Type B pancreatic cell (in vitro differentiated cells): ENCODE results near the gene CDCA3. TPM values are rescaled to one million over a fixed set of nuclear protein-coding genes. Genes with fewer than 3 reads are reported as not detected.
A peak's percentile ranks its signal among the peaks of the same experiment; 100 is the strongest.

Experiments
- DNase-seq: peaks from one replicate; pipeline ENCODE4 v3.0.0; 2021; ENCODE audit warnings: mixed read lengths; ENCODE audit not compliant: unreplicated experiment; ENCODE audit errors: extremely low spot score
- H3K27ac Mint-ChIP-seq: 2 replicates; pipeline ENCODE4 v1.8.0; 2021; ENCODE audit warnings: mild to moderate bottlenecking, mixed read lengths
- H3K27me3 Mint-ChIP-seq: 2 replicates; pipeline ENCODE4 v1.8.0; 2021; ENCODE audit warnings: mixed read lengths
- H3K36me3 Mint-ChIP-seq: 2 replicates; pipeline ENCODE4 v1.8.0; 2021; ENCODE audit warnings: mixed read lengths
- H3K4me1 Mint-ChIP-seq: one replicate; pipeline ENCODE4 v1.8.0; 2021; ENCODE audit warnings: mixed read lengths; ENCODE audit not compliant: unreplicated experiment
- H3K4me3 Mint-ChIP-seq: 2 replicates; pipeline ENCODE4 v1.8.0; 2021; ENCODE audit warnings: mild to moderate bottlenecking, mixed read lengths
- H3K9me3 Mint-ChIP-seq: 2 replicates; pipeline ENCODE4 v1.8.0; 2021; ENCODE audit warnings: mixed read lengths
- total RNA-seq: library from RNA; stranded (reverse); gene quantifications from 2 replicates; pipeline ENCODE4 v1.2.1, GENCODE V29; 2021; ENCODE audit warnings: low replicate concordance
- TF ChIP-seq, protein P1 (sequence below): fragments of 200-600 bp; sonication (generic); conservative IDR thresholded peaks from 2 replicates; pipeline ENCODE4 v1.5.0; 2021; ENCODE audit warnings: antibody characterized with exemption, mild to moderate bottlenecking

The CDCA3 gene
- total RNA-seq, 1 donor from 2014 or later, result 33.5 TPM

DNA sequence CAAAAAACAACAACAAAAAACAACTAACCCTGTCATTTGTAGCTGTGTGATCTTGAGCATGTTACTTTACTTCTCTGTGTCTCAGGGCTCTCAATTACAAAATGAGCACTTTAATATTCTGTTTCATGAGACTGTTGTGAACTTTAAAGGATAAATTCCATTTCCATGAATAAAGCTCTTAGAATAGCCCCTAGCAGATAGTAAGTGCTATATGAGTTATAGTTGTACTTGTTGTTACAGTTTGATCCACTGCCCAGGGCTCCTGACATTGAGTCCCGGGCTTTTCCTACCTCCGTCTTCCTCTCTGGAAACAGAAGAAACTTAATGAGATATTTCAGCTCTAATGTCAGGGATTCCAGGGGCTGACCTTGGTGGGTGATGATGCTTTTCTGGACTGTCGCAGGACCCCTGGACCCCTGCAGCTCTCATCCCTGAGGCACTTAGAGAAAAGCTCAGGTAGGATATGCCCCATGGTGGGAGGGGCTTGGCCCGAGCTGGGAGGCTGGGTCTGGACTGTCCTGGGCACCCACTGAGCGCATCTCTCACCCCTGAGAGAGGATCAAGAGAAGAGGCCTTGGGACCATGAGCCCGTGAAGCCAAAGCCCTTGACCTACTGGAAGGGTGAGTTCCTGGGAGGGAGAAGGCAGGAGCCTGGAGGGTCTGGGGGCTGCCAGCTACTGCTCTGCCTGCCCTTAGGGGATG, 17.7 kb downstream of the CDCA3 start:
- DNase-seq, result no peak
- TF ChIP-seq, protein P1, sequence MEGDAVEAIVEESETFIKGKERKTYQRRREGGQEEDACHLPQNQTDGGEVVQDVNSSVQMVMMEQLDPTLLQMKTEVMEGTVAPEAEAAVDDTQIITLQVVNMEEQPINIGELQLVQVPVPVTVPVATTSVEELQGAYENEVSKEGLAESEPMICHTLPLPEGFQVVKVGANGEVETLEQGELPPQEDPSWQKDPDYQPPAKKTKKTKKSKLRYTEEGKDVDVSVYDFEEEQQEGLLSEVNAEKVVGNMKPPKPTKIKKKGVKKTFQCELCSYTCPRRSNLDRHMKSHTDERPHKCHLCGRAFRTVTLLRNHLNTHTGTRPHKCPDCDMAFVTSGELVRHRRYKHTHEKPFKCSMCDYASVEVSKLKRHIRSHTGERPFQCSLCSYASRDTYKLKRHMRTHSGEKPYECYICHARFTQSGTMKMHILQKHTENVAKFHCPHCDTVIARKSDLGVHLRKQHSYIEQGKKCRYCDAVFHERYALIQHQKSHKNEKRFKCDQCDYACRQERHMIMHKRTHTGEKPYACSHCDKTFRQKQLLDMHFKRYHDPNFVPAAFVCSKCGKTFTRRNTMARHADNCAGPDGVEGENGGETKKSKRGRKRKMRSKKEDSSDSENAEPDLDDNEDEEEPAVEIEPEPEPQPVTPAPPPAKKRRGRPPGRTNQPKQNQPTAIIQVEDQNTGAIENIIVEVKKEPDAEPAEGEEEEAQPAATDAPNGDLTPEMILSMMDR, result no peak
- no peak overlapping the region for H3K4me3 Mint-ChIP-seq
- no peaks in the 10 kb centered on the region for H3K9me3 Mint-ChIP-seq
- H3K27ac Mint-ChIP-seq, result no peak overlapping the region
- peaks cover 7% of the 10 kb centered on the region for H3K27me3 Mint-ChIP-seq
- no peaks in the 10 kb centered on the region for H3K4me1 Mint-ChIP-seq
- peaks cover 29% of the 10 kb centered on the region for H3K36me3 Mint-ChIP-seq

DNA sequence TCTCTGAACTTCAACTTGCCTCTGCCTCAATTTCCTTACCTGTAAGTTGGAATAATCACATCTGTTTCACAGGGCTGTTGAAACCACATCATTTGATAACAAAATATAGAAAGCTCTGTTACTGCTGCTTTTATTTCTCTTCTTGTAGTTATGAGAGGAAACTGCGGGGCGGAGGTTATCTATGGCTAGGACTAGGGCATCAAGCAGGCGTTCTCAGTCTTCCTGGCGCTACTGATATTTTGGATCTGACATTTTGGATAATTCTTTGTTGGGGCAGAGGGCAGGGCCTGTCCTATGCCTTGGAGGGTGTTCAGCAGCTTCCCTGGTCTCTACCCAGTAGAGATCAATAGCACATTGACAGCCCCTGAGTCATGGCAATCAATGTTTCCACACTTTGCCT, 19.0 kb downstream of the CDCA3 start:
- H3K27ac Mint-ChIP-seq, result no peak overlapping the region
- H3K4me3 Mint-ChIP-seq, result peak overlapping the region; percentile 48
- peaks cover 25% of the 10 kb centered on the region for H3K36me3 Mint-ChIP-seq

DNA sequence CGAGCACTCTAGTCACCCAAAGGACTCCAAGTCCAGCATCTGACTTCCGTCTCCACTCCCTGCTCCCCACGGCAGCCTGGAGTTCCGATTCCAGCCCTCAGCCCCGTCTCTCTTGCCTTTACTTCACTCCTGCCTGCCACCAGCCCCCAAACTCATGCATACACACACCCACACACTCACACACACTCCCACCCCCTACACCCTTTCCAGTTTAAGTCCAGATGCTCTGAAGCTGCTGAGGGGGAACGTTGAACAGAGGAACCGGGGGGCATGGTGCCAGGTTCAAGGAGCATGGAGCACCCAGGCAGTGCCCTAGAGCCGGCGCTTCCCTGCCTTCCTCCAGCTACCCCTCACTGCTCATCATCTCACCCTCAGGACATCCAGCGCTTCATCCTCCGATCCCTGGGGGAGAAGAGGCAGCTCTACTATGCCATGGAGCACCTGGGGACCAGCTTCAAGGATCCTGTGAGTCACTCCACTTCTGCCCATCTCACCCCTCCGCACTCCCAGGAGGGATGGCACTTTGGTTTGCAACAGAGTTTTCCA, 19.6 kb downstream of the CDCA3 start:
- no peak overlapping the region for H3K27ac Mint-ChIP-seq
- H3K36me3 Mint-ChIP-seq, result peaks cover 25% of the 10 kb centered on the region
- H3K4me3 Mint-ChIP-seq, result peak overlapping the region; percentile 48
- peaks cover 10% of the 10 kb centered on the region for H3K4me1 Mint-ChIP-seq
- DNase-seq, result no peak
- H3K27me3 Mint-ChIP-seq, result peaks cover 15% of the 10 kb centered on the region
- no peaks in the 10 kb centered on the region for H3K9me3 Mint-ChIP-seq
- TF ChIP-seq, protein P1, result no peak

More for the DNA sequence above, 19.0 kb downstream of the CDCA3 start:
- Mint-ChIP-seq H3K4me1 (peaks cover 9% of the 10 kb centered on the region), H3K9me3 (no peaks in the 10 kb centered on the region), H3K27me3 (peaks cover 15% of the 10 kb centered on the region)
- DNase-seq, result no peak
- TF ChIP-seq, protein P1, result no peak

DNA sequence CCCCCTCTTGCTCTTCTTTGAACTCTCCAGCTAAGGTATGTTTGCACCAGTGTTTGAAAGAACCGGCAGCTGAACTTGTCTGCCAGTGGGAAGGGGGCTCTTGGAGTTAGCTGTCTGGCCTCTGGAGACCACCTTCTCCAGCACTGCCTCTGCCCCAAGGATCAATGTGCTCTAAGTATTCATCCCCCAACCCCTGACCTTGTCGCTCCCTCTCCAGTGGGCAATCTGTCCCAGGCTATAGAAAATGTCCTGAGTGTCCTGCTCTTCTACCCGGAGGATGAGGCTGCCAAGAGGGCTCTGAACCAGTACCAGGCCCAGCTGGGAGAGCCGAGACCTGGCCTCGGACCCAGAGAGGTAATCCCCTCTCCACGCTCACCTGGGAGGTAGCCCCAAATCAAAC, 20.1 kb downstream of the CDCA3 start:
- no peaks in the 10 kb centered on the region for H3K9me3 Mint-ChIP-seq
- H3K27me3 Mint-ChIP-seq, result peaks cover 15% of the 10 kb centered on the region
- H3K4me3 Mint-ChIP-seq, result peak overlapping the region; percentile 79
- no peak for DNase-seq
- H3K27ac Mint-ChIP-seq, result no peak overlapping the region
- peaks cover 22% of the 10 kb centered on the region for H3K36me3 Mint-ChIP-seq
- TF ChIP-seq, protein P1, result no peak
- H3K4me1 Mint-ChIP-seq, result peaks cover 10% of the 10 kb centered on the region

DNA sequence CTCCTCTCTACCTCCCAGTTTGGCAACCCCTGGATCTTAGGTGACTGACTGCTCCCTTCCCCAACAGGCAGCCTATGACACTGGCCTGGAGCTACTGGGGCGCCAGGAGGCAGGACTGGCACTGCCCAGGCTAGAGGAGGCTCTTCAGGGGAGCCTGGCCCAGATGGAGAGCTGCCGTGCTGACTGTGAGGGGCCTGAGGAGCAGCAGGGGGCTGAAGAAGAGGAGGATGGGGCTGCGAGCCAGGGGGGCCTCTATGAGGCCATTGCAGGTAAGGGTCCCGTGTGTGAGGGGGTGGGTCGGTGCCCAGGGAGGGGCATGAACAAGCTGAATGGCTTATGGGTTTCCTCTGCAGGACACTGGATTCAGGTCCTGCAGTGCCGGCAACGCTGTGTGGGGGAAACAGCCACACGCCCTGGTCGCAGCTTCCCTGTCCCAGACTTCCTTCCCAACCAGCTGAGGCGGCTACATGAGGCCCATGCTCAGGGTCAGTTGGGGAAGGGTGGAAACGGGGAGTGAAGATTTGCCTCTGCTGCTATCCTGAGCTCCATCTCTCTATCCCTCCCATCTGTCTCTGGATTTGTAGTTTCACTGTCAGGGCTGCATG, 20.7 kb downstream of the CDCA3 start:
- peak overlapping the region; percentile 98 for H3K4me3 Mint-ChIP-seq

More for the DNA sequence above, 20.7 kb downstream of the CDCA3 start:
- Mint-ChIP-seq H3K27ac (no peak overlapping the region), H3K36me3 (peaks cover 19% of the 10 kb centered on the region), H3K27me3 (peaks cover 19% of the 10 kb centered on the region), H3K9me3 (no peaks in the 10 kb centered on the region), H3K4me1 (peaks cover 14% of the 10 kb centered on the region)
- TF ChIP-seq, protein P1, result no peak
- no peak for DNase-seq
